Progenitor cell of endocrine pancreas (in vitro differentiated cells): Measurements from ENCODE around the gene MAST4. TPM values are rescaled to one million over a fixed set of nuclear protein-coding genes. Genes with fewer than 3 reads are reported as not detected.

ENCODE experiments used
- DNase-seq: peaks from one replicate; pipeline ENCODE4 v3.0.0; 2021; ENCODE audit warnings: low spot score; ENCODE audit not compliant: unreplicated experiment
- H3K27ac Mint-ChIP-seq: 2 replicates; pipeline ENCODE4 v1.8.0; 2021; ENCODE audit warnings: mild to moderate bottlenecking, moderate library complexity, mixed read lengths
- H3K27me3 Mint-ChIP-seq: 2 replicates; pipeline ENCODE4 v1.8.0; 2021; ENCODE audit warnings: mixed read lengths
- H3K36me3 Mint-ChIP-seq: 2 replicates; pipeline ENCODE4 v1.8.0; 2022; ENCODE audit warnings: mixed read lengths; ENCODE audit not compliant: insufficient read depth
- H3K4me1 Mint-ChIP-seq: 2 replicates; pipeline ENCODE4 v1.8.0; 2021; ENCODE audit warnings: low read depth, mixed read lengths
- H3K4me3 Mint-ChIP-seq: 2 replicates; pipeline ENCODE4 v1.8.0; 2021; ENCODE audit warnings: low read depth, mild to moderate bottlenecking, moderate library complexity, mixed read lengths
- H3K9me3 Mint-ChIP-seq: 2 replicates; pipeline ENCODE4 v1.8.0; 2021; ENCODE audit warnings: low read depth, mixed read lengths
- total RNA-seq: library from RNA; stranded (reverse); gene quantifications from 2 replicates; pipeline ENCODE4 v1.2.1, GENCODE V29; 2021
- TF ChIP-seq, protein P1 (sequence below): fragments of 200-600 bp; sonication (generic); IDR thresholded peaks from one replicate; pipeline ENCODE4 v1.5.0; 2021; ENCODE audit warnings: antibody characterized with exemption, mild to moderate bottlenecking; ENCODE audit not compliant: unreplicated experiment

Gene MAST4
- total RNA-seq, 1 donor from 2014 or later: 45.3 TPM

DNA sequence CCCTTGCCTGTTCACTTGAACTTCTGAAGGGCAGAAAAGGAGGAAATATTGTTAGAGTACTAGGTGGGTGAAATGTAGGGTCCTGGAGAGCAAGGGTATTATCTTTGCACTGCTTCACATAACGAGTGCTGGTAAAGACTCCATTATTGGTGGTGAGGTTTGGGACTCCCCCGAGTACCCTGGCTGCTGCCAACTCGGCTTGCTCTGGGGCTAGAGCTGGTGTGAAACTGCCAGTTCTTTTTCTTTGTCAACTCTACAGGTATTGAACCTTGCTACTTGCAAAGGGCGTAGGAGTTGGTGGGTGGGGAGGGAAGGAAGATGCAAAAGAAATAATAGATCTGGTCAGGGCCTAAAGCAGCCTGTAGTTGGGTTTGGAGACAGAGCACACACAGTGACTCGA lies 16.0 kb downstream of the MAST4 start:
- H3K4me1 Mint-ChIP-seq: peaks cover 33% of the 10 kb centered on the region
- no peak overlapping the region for H3K27ac Mint-ChIP-seq
- TF ChIP-seq, protein P1, sequence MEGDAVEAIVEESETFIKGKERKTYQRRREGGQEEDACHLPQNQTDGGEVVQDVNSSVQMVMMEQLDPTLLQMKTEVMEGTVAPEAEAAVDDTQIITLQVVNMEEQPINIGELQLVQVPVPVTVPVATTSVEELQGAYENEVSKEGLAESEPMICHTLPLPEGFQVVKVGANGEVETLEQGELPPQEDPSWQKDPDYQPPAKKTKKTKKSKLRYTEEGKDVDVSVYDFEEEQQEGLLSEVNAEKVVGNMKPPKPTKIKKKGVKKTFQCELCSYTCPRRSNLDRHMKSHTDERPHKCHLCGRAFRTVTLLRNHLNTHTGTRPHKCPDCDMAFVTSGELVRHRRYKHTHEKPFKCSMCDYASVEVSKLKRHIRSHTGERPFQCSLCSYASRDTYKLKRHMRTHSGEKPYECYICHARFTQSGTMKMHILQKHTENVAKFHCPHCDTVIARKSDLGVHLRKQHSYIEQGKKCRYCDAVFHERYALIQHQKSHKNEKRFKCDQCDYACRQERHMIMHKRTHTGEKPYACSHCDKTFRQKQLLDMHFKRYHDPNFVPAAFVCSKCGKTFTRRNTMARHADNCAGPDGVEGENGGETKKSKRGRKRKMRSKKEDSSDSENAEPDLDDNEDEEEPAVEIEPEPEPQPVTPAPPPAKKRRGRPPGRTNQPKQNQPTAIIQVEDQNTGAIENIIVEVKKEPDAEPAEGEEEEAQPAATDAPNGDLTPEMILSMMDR: no peak
- DNase-seq: no peak
- H3K9me3 Mint-ChIP-seq: no peaks in the 10 kb centered on the region
- H3K27me3 Mint-ChIP-seq: no peaks in the 10 kb centered on the region
- H3K36me3 Mint-ChIP-seq: peaks cover 4% of the 10 kb centered on the region
- H3K4me3 Mint-ChIP-seq: no peak overlapping the region

DNA sequence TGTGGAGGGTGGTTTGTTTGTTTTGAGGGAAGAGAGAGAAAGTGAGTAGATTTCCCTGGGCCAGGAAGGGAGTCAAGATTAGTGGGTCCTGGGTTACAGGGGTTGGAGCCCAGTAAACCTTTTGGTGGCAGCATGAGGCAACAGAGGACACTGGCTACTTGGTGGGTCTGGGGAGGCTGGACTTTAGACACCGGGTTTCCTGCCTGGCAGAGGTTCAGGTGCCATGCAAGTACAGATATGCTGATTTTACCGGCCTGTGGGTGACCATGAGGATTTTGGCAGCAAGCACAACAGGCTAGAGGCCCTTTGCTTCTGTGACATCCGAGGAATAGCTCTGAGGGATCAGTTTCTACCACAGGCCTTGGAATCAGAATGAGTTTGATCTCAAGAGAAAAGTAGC lies 18.9 kb downstream of the MAST4 start:
- peaks cover 36% of the 10 kb centered on the region for H3K4me1 Mint-ChIP-seq
- TF ChIP-seq, protein P1: no peak
- H3K9me3 Mint-ChIP-seq: no peaks in the 10 kb centered on the region
- H3K27ac Mint-ChIP-seq: no peak overlapping the region
- no peaks in the 10 kb centered on the region for H3K27me3 Mint-ChIP-seq
- H3K36me3 Mint-ChIP-seq: peaks cover 4% of the 10 kb centered on the region
- H3K4me3 Mint-ChIP-seq: no peak overlapping the region
- no peak for DNase-seq

DNA sequence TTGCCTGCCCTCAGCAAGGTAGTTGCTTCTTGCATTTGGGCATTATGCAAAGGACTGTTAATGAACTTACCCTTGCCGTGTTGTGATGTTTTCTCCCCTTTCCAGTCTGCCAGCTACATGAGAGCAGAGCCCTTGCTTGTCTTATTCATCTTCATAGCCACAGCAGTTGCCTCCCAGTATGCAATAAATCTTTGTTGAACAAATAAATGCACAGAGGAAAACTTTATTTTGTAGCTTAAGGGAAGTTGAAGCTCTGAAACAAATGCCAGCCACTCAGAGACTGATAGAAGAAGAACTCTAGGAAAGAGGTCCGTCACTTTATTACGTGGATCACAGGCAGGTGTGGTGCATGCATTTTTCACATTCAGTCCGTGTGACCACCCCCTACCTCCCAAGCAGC lies 19.7 kb downstream of the MAST4 start:
- TF ChIP-seq, protein P1: no peak
- Mint-ChIP-seq H3K9me3 (no peaks in the 10 kb centered on the region), H3K27ac (no peak overlapping the region), H3K36me3 (peaks cover 4% of the 10 kb centered on the region), H3K4me1 (peaks cover 40% of the 10 kb centered on the region), H3K27me3 (no peaks in the 10 kb centered on the region), H3K4me3 (no peak overlapping the region)
- DNase-seq: no peak

DNA sequence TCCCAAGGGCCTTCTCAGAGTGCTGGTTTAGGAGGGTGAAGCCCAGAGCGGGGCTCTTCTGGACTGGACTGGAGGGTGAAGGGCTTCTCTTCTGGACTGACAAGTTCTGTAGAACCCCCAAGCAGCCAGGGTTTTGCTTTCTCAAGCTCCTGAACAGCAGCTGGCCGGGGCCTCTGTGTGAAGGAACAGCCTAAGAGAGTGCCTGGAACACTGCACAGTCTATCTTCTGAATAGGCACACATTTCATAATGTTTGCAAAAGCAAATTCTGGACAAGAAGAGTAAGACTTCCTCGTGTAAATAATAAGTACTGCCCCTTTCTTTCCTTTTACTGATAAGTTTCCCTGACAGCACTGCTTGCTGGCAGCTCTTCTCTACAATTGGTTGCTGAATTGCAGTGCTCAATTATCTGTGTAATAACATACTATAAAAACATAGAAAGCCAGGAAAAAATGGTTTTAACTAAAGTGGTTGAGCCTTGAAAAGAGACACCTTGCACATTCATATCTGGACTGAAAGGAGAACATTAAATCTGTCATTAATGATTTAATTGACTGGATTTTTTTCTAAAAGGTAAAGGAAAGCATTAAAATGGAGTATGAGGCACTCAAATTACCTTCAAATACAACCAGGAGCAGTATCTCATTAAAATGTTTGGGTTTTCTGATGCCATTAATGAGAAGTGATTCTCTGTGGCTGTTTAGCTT lies 20.5 kb downstream of the MAST4 start:
- TF ChIP-seq, protein P1: no peak
- Mint-ChIP-seq H3K27me3 (no peaks in the 10 kb centered on the region), H3K9me3 (no peaks in the 10 kb centered on the region), H3K27ac (no peak overlapping the region), H3K4me3 (no peak overlapping the region), H3K4me1 (peaks cover 44% of the 10 kb centered on the region), H3K36me3 (peaks cover 4% of the 10 kb centered on the region)
- no peak for DNase-seq

DNA sequence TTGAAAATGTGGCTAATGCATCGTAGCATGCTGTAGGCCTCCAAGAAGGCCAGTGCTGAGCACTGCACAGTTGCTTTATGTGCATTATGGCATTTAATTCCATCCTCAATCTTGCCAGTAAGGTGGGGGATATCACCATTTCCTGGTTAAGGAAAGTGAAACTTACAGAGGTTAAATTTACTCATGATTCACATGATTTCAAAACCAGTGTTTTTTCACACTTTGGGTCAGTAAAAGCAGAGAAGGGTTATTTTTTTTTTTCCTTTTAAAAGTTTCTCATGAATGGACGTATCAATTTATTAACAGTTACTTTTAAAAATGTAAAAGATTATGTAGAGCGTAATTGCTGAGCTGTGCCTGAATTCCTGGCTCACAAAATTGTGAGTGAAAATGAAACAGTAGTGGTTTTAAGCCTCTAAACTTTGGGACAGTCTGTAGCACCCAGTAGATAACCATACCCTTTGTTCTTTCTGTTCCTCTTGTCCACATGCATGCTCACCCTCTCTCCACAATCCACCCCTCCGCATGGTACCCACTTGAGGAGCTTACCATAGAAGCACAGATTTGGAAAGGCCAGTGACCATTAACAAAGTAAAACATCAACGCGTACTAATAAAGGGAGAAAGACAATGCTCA lies 21.2 kb downstream of the MAST4 start:
- H3K4me1 Mint-ChIP-seq: peaks cover 39% of the 10 kb centered on the region
- H3K27me3 Mint-ChIP-seq: no peaks in the 10 kb centered on the region
- TF ChIP-seq, protein P1: no peak
- H3K27ac Mint-ChIP-seq: peak overlapping the region; percentile 37
- no peak for DNase-seq
- H3K4me3 Mint-ChIP-seq: no peak overlapping the region
- H3K9me3 Mint-ChIP-seq: peaks cover 4% of the 10 kb centered on the region
- peaks cover 7% of the 10 kb centered on the region for H3K36me3 Mint-ChIP-seq
